Fibroblast of lung (primary cell): ENCODE data around the gene POU2F1. TPM values are rescaled to one million over a fixed set of nuclear protein-coding genes. Genes with fewer than 3 reads are reported as not detected.

ENCODE experiments used
- DNase-seq, 2 donors: peaks; one replicate each; pipeline versions ENCODE4 v3.0.0 to v3.0.0-alpha.2; 2010; ENCODE audit warnings: low read depth in 2 of 2
- H2AFZ ChIP-seq: 2 replicates; pipeline ENCODE4 v1.5.1; 2012; ENCODE audit warnings: low read length, control low read depth, inconsistent platforms
- H3K27ac ChIP-seq: 2 replicates; pipeline ENCODE4 v1.5.1; 2011; ENCODE audit warnings: low read length, control low read depth; ENCODE audit not compliant: insufficient read depth
- H3K27me3 ChIP-seq: 2 replicates; pipeline ENCODE4 v1.5.1; 2011; ENCODE audit warnings: mild to moderate bottlenecking, low read length; ENCODE audit not compliant: control insufficient read depth, insufficient read depth
- H3K36me3 ChIP-seq: 2 replicates; pipeline ENCODE4 v1.5.1; 2011; ENCODE audit warnings: low read length; ENCODE audit not compliant: control insufficient read depth, insufficient read depth
- H3K4me1 ChIP-seq: 2 replicates; pipeline ENCODE4 v1.5.1; 2011; ENCODE audit warnings: low read length; ENCODE audit not compliant: control insufficient read depth, insufficient read depth; ENCODE audit errors: extremely low read depth
- H3K4me2 ChIP-seq: 2 replicates; pipeline ENCODE4 v1.5.1; 2011; ENCODE audit warnings: low read length, control low read depth; ENCODE audit not compliant: insufficient read depth; ENCODE audit errors: extremely low read depth
- H3K4me3 ChIP-seq, 4 experiments: fragments of 200-600 bp in 1 of 4; sonication (generic) in 1 of 4; replicated peaks in 1 of 4; 2 replicates each; pipeline ENCODE4 v1.5.1; 2011 to 2016; ENCODE audit warnings: low read length in 4 of 4, low read depth in 3 of 4, mild to moderate bottlenecking in 3 of 4, control low read depth in 2 of 4, inconsistent platforms in 1 of 4, mixed read lengths in 1 of 4; ENCODE audit not compliant: insufficient read depth in 1 of 4; ENCODE audit errors: control extremely low read depth in 1 of 4
- H3K79me2 ChIP-seq: 2 replicates; pipeline ENCODE4 v1.5.1; 2012; ENCODE audit warnings: mild to moderate bottlenecking, low read length, inconsistent platforms; ENCODE audit not compliant: control insufficient read depth, insufficient read depth
- H3K9ac ChIP-seq: 2 replicates; pipeline ENCODE4 v1.5.1; 2011; ENCODE audit warnings: mild to moderate bottlenecking, low read length, control low read depth; ENCODE audit not compliant: insufficient read depth
- H3K9me3 ChIP-seq: 2 replicates; pipeline ENCODE4 v1.5.1; 2012; ENCODE audit warnings: low read depth, low read length; ENCODE audit not compliant: control insufficient read depth, insufficient read depth
- H4K20me1 ChIP-seq: 2 replicates; pipeline ENCODE4 v1.5.1; 2011; ENCODE audit warnings: low read length; ENCODE audit not compliant: control insufficient read depth, insufficient read depth; ENCODE audit errors: extremely low read depth
- CTCF ChIP-seq, 2 donors: IDR thresholded peaks in 1 of 2; conservative IDR thresholded peaks in 1 of 2; 1 replicate in 1 of 2; 2 replicates in 1 of 2; pipeline ENCODE4 v1.5.1; 2011 to 2012; ENCODE audit warnings: low read length in 2 of 2, control low read depth in 1 of 2, inconsistent platforms in 1 of 2, low read depth in 1 of 2, mild to moderate bottlenecking in 1 of 2
- EZH2 ChIP-seq: IDR thresholded peaks from 2 replicates; pipeline ENCODE4 v1.5.1; 2012; ENCODE audit warnings: low read length, control low read depth, mild to moderate bottlenecking; ENCODE audit errors: missing control alignments
- polyA plus RNA-seq, 2 donors: library from polyadenylated mRNA; depleted of rRNA in 1 of 2; stranded (reverse) in 1 of 2; unstranded in 1 of 2; fragments of >200 nt; gene quantifications; 2 replicates each; pipeline ENCODE4 v1.2.1, GENCODE V29; 2011 to 2012; ENCODE audit warnings: missing spikeins in 1 of 2
- total RNA-seq: library from RNA; depleted of rRNA; stranded (reverse); fragments of >200 nt; gene quantifications from 2 replicates; pipeline ENCODE4 v1.2.1, GENCODE V29; 2014

Gene POU2F1
- total and polyA plus RNA-seq, 2 donors (not counting 1 experiment from before 2014, with no cell fraction given): 3.5 to 4.3 TPM

GRCh38 chr1:167465743-167466142 lies 245.1 kb downstream of the POU2F1 start:
- H3K27ac ChIP-seq: no peak overlapping the region
- H3K27me3 ChIP-seq: peaks cover 5% of the 10 kb centered on the region
- H2AFZ ChIP-seq: no peak overlapping the region
- H3K9ac ChIP-seq: no peak overlapping the region
- no peaks in the 10 kb centered on the region for H3K4me1 ChIP-seq
- no peak for DNase-seq
- no peaks in the 10 kb centered on the region for H3K36me3 ChIP-seq
- H3K79me2 ChIP-seq: no peaks in the 10 kb centered on the region
- H3K9me3 ChIP-seq: no peaks in the 10 kb centered on the region
- TF ChIP-seq EZH2 (no peak), CTCF (conservative IDR thresholded peaks at IDR 0.05 in 1 of 2, IDR thresholded peaks at IDR 0.05 in 1 of 2; ENCODE audit: low read depth in 1 of 2, low read length in 2 of 2) (no peak)
- no peak overlapping the region for H3K4me2 ChIP-seq
- no peaks in the 10 kb centered on the region for H4K20me1 ChIP-seq
- H3K4me3 ChIP-seq: no peak overlapping the region

- no peak overlapping the region for H3K9ac ChIP-seq
- no peak for TF ChIP-seq CTCF (conservative IDR thresholded peaks at IDR 0.05 in 1 of 2, IDR thresholded peaks at IDR 0.05 in 1 of 2; ENCODE audit: low read depth in 1 of 2, low read length in 2 of 2)
- no peak for TF ChIP-seq EZH2
- no peaks in the 10 kb centered on the region for H4K20me1 ChIP-seq
- H3K4me1 ChIP-seq: no peaks in the 10 kb centered on the region
- no peaks in the 10 kb centered on the region for H3K9me3 ChIP-seq
- H2AFZ ChIP-seq: no peak overlapping the region
- no peak overlapping the region for H3K4me2 ChIP-seq
- H3K36me3 ChIP-seq: no peaks in the 10 kb centered on the region
- no peak overlapping the region for H3K27ac ChIP-seq
- H3K79me2 ChIP-seq: no peaks in the 10 kb centered on the region
- no peak overlapping the region for H3K4me3 ChIP-seq
- DNase-seq: no peak
- H3K27me3 ChIP-seq: peaks cover 5% of the 10 kb centered on the region
Observed at GRCh38 chr1:167467126-167467710, 246.5 kb downstream of the POU2F1 start.

GRCh38 chr1:167467752-167468151 lies 247.1 kb downstream of the POU2F1 start:
- Histone ChIP-seq H3K79me2 (no peaks in the 10 kb centered on the region), H2AFZ (no peak overlapping the region), H3K4me2 (no peak overlapping the region), H3K4me3 (no peak overlapping the region), H3K9me3 (no peaks in the 10 kb centered on the region), H3K4me1 (no peaks in the 10 kb centered on the region), H3K9ac (no peak overlapping the region), H3K36me3 (no peaks in the 10 kb centered on the region), H4K20me1 (no peaks in the 10 kb centered on the region), H3K27ac (no peak overlapping the region), H3K27me3 (peaks cover 5% of the 10 kb centered on the region)
- no peak for DNase-seq
- TF ChIP-seq EZH2 (no peak), CTCF (conservative IDR thresholded peaks at IDR 0.05 in 1 of 2, IDR thresholded peaks at IDR 0.05 in 1 of 2; ENCODE audit: low read depth in 1 of 2, low read length in 2 of 2) (no peak)
